NCI-H446 (cell line): ENCODE results near the gene C16orf89.
A peak's percentile ranks its signal among the peaks of the same experiment; 100 is the strongest.
"Not testable (repeated sequence)": the region's sequence is repeated elsewhere in the genome, so short reads cannot be mapped to it uniquely, and the experiment has no call there.

Experiments used
- DNase-seq, 2 experiments: peaks; one replicate each; lab custom pipeline; 2025; lab: John Stamatoyannopoulos, UW

The C16orf89 gene

GRCh38 chr16:5065813-5066212 lies at the start of gene C16orf89:
Gene C16orf89, minus strand, starts transcription at chr16:5065956. Its CDS starts 48 bp downstream, at chr16:5065908.
- no peak for DNase-seq

GRCh38 chr16:5110933-5111332 lies 45.2 kb upstream of the C16orf89 start:
- not testable (repeated sequence) for DNase-seq

- DNase-seq, result no peak
Observed at GRCh38 chr16:5108505-5109158, 42.9 kb upstream of the C16orf89 start.

- DNase-seq, result not testable (repeated sequence)
Observed at GRCh38 chr16:5105039-5105438, 39.3 kb upstream of the C16orf89 start.

GRCh38 chr16:5103296-5104032 lies 37.7 kb upstream of the C16orf89 start:
- not testable (repeated sequence) for DNase-seq

GRCh38 chr16:5099174-5099573 lies 33.4 kb upstream of the C16orf89 start:
- not testable (repeated sequence) for DNase-seq

- peak; percentile 6 to 67 for DNase-seq
Observed at GRCh38 chr16:5098221-5099159, 32.7 kb upstream of the C16orf89 start.

- DNase-seq, result peak; percentile 97 to 100
Observed at GRCh38 chr16:5097470-5098220, 31.9 kb upstream of the C16orf89 start, which contains the start of gene EEF2KMT. Gene EEF2KMT, minus strand, starts transcription at chr16:5097795. Its CDS starts 56 bp downstream, at chr16:5097739.

- peak in 1 of 2 experiments; percentile 25 for DNase-seq
Observed at GRCh38 chr16:5097061-5097469, 31.3 kb upstream of the C16orf89 start.

GRCh38 chr16:5096437-5097060 lies 30.8 kb upstream of the C16orf89 start:
- DNase-seq, result not testable (repeated sequence)

- not testable (repeated sequence) for DNase-seq
Observed at GRCh38 chr16:5095145-5095830, 29.5 kb upstream of the C16orf89 start.

- not testable (repeated sequence) for DNase-seq
Observed at GRCh38 chr16:5093746-5094145, 28.0 kb upstream of the C16orf89 start.

GRCh38 chr16:5093081-5093480 lies 27.3 kb upstream of the C16orf89 start:
- not testable (repeated sequence) for DNase-seq

GRCh38 chr16:5090592-5090991 lies 24.8 kb upstream of the C16orf89 start:
- DNase-seq, result not testable (repeated sequence)

- not testable (repeated sequence) for DNase-seq
Observed at GRCh38 chr16:5089911-5090555, 24.3 kb upstream of the C16orf89 start.

GRCh38 chr16:5088936-5089335 lies 23.2 kb upstream of the C16orf89 start:
- not testable (repeated sequence) for DNase-seq

- not testable (repeated sequence) for DNase-seq
Observed at GRCh38 chr16:5088086-5088790, 22.5 kb upstream of the C16orf89 start.

- DNase-seq, result not testable (repeated sequence)
Observed at GRCh38 chr16:5085716-5086115, 20.0 kb upstream of the C16orf89 start.

- peak in 1 of 2 experiments; percentile 37 for DNase-seq
Observed at GRCh38 chr16:5084802-5085201, 19.0 kb upstream of the C16orf89 start.
